ENCODE results near the gene AP1M2.

AP1M2 gene

GRCh38 chr19:10565028-10565566 lies 22.0 kb downstream of the AP1M2 start:
- DNase-seq (ENCODE audit: low spot score): peak; percentile 76
- H3K4me3 ChIP-seq: peak overlapping the region; percentile 89
- no peak for TF ChIP-seq CTCF (IDR thresholded peaks at IDR 0.05)
- peak overlapping the region; percentile 88 to 91 for H3K27ac ChIP-seq

GRCh38 chr19:10562609-10563008 lies 24.5 kb downstream of the AP1M2 start:
- H3K27ac ChIP-seq: no peak overlapping the region
- DNase-seq (ENCODE audit: low spot score): peak; percentile 56
- TF ChIP-seq CTCF (IDR thresholded peaks at IDR 0.05): no peak
- no peak overlapping the region for H3K4me3 ChIP-seq

GRCh38 chr19:10560154-10560553 lies 27.0 kb downstream of the AP1M2 start:
- no peak for TF ChIP-seq CTCF (IDR thresholded peaks at IDR 0.05)
- H3K4me3 ChIP-seq: no peak overlapping the region
- DNase-seq (ENCODE audit: low spot score): no peak
- no peak overlapping the region for H3K27ac ChIP-seq

- Histone ChIP-seq H3K4me3 (no peak overlapping the region), H3K27ac (no peak overlapping the region)
- DNase-seq (ENCODE audit: low spot score): no peak
- no peak for TF ChIP-seq CTCF (IDR thresholded peaks at IDR 0.05)
These were observed 29.4 kb downstream of the AP1M2 start for GRCh38 chr19:10557603-10558197.

GRCh38 chr19:10555610-10555973 lies 31.5 kb downstream of the AP1M2 start:
- no peak for DNase-seq (ENCODE audit: low spot score)
- Histone ChIP-seq H3K4me3 (no peak overlapping the region), H3K27ac (no peak overlapping the region)
- no peak for TF ChIP-seq CTCF (IDR thresholded peaks at IDR 0.05)

- no peak for DNase-seq (ENCODE audit: low spot score)
- H3K4me3 ChIP-seq: no peak overlapping the region
- no peak for TF ChIP-seq CTCF (IDR thresholded peaks at IDR 0.05)
- no peak overlapping the region for H3K27ac ChIP-seq
These were observed 32.1 kb downstream of the AP1M2 start for GRCh38 chr19:10554760-10555609.

All from coronary artery (tissue), 2 donors.